Neutrophil (primary cell): ENCODE data around the gene ELMO2.
A peak's percentile ranks its signal among the peaks of the same experiment; 100 is the strongest.

Experiments
- H3K27ac ChIP-seq: fragments of 200-600 bp; sonication (generic); 2 replicates; pipeline ENCODE4 v1.5.1; 2016; ENCODE audit warnings: mild to moderate bottlenecking, moderate library complexity
- H3K27me3 ChIP-seq: fragments of 200-600 bp; sonication (generic); 2 replicates; pipeline ENCODE4 v1.6.0; 2016; ENCODE audit warnings: mild to moderate bottlenecking
- H3K36me3 ChIP-seq: fragments of 200-600 bp; sonication (generic); 2 replicates; pipeline ENCODE4 v1.5.1; 2017
- H3K4me1 ChIP-seq, 2 experiments: fragments of 200-600 bp in 1 of 2; sonication (generic) in 1 of 2; 1 replicate in 1 of 2; 2 replicates in 1 of 2; pipeline versions ENCODE4 v1.5.1 to v1.6.1; 2013 to 2016; ENCODE audit warnings: low read depth in 1 of 2, low read length in 1 of 2, mild to moderate bottlenecking in 1 of 2, moderate library complexity in 1 of 2; ENCODE audit not compliant: control insufficient read depth in 1 of 2, insufficient read depth in 1 of 2
- H3K4me3 ChIP-seq, 2 experiments: fragments of 200-600 bp in 1 of 2; sonication (generic) in 1 of 2; 1 replicate in 1 of 2; 2 replicates in 1 of 2; pipeline ENCODE4 v1.5.1; 2013 to 2016; ENCODE audit warnings: low read depth in 1 of 2, low read length in 1 of 2, mild to moderate bottlenecking in 1 of 2, moderate library complexity in 1 of 2
- H3K9me3 ChIP-seq: fragments of 200-600 bp; sonication (generic); 2 replicates; pipeline ENCODE4 v1.5.1; 2016
- CTCF ChIP-seq: fragments of 200-600 bp; sonication (generic); IDR thresholded peaks from 2 replicates; pipeline ENCODE4 v1.5.1; 2016; ENCODE audit warnings: antibody characterized with exemption

The ELMO2 gene

GRCh38 chr20:46406986-46407670 is 713 bp upstream of the ELMO2 start:
- Histone ChIP-seq H3K9me3 (no peaks in the 10 kb centered on the region), H3K4me3 (peak overlapping the region; percentile 72 to 91), H3K27me3 (no peaks in the 10 kb centered on the region), H3K27ac (peak overlapping the region; percentile 89), H3K36me3 (no peaks in the 10 kb centered on the region), H3K4me1 (peaks cover 51 to 54% of the 10 kb centered on the region in 2 experiments)
- no peak for TF ChIP-seq CTCF

GRCh38 chr20:46402331-46402811 is 4.0 kb downstream of the ELMO2 start:
- Histone ChIP-seq H3K9me3 (no peaks in the 10 kb centered on the region), H3K27me3 (no peaks in the 10 kb centered on the region), H3K4me1 (peaks cover 88 to 91% of the 10 kb centered on the region in 2 experiments), H3K4me3 (no peak overlapping the region), H3K36me3 (peaks cover under 1% of the 10 kb centered on the region), H3K27ac (peak overlapping the region; percentile 85)
- no peak for TF ChIP-seq CTCF

GRCh38 chr20:46401478-46401860 is 4.9 kb downstream of the ELMO2 start:
- Histone ChIP-seq H3K27me3 (no peaks in the 10 kb centered on the region), H3K36me3 (peaks cover 5% of the 10 kb centered on the region), H3K4me3 (no peak overlapping the region), H3K4me1 (peaks cover 89 to 95% of the 10 kb centered on the region in 2 experiments), H3K27ac (peak overlapping the region; percentile 85), H3K9me3 (no peaks in the 10 kb centered on the region)
- no peak for TF ChIP-seq CTCF

- peaks cover 94 to 100% of the 10 kb centered on the region in 2 experiments for H3K4me1 ChIP-seq
- peak overlapping the region; percentile 85 for H3K27ac ChIP-seq
- no peak for TF ChIP-seq CTCF
- no peaks in the 10 kb centered on the region for H3K27me3 ChIP-seq
- peak overlapping the region in 1 of 2 experiments; percentile 35 for H3K4me3 ChIP-seq
- H3K9me3 ChIP-seq = no peaks in the 10 kb centered on the region
- peaks cover 5% of the 10 kb centered on the region for H3K36me3 ChIP-seq
Observed at GRCh38 chr20:46400828-46401477, 5.5 kb downstream of the ELMO2 start.

GRCh38 chr20:46400253-46400652 is 6.2 kb downstream of the ELMO2 start:
- TF ChIP-seq CTCF = no peak

More at GRCh38 chr20:46400253-46400652, 6.2 kb downstream of the ELMO2 start:
- Histone ChIP-seq H3K4me3 (peak overlapping the region in 1 of 2 experiments; percentile 35), H3K4me1 (peaks cover 94 to 100% of the 10 kb centered on the region in 2 experiments), H3K27me3 (no peaks in the 10 kb centered on the region), H3K9me3 (no peaks in the 10 kb centered on the region), H3K36me3 (peaks cover 5% of the 10 kb centered on the region), H3K27ac (peak overlapping the region; percentile 85)
